ENCODE data around the gene GJA3. TPM values are rescaled to one million over a fixed set of nuclear protein-coding genes. Genes with fewer than 3 reads are reported as not detected.

The GJA3 gene
- total and polyA plus RNA-seq, 2 experiments from 2014 or later, result 0.16 to 0.23 TPM

- no peaks in the 10 kb centered on the region for H3K36me3 ChIP-seq (replicated peaks; ENCODE audit: insufficient read depth, low read depth)
- no peak overlapping the region for H3K4me3 ChIP-seq
- no peak overlapping the region for H3K27ac ChIP-seq
- no peaks in the 10 kb centered on the region for H3K9me3 ChIP-seq (ENCODE audit: low read depth)
- no peaks in the 10 kb centered on the region for H3K79me2 ChIP-seq
- no peak overlapping the region for H2AFZ ChIP-seq
- WGBS (ENCODE audit: low lambda C conversion rate, missing lambda C conversion rate), result 77% methylated on average over 1 of the region's 1 CpG
- H3K4me2 ChIP-seq, result no peak overlapping the region
- TF ChIP-seq CTCF (IDR thresholded peaks at IDR 0.05; ENCODE audit: poor library complexity) (no peak), EZH2phosphoT487 (IDR thresholded peaks at IDR 0.05; ENCODE audit: low read depth, severe bottlenecking, unreplicated experiment) (no peak), EZH2 (IDR thresholded peaks at IDR 0.05; ENCODE audit: borderline replicate concordance) (no peak)
- no peaks in the 10 kb centered on the region for H4K20me1 ChIP-seq (ENCODE audit: insufficient read depth, poor library complexity, severe bottlenecking)
- no peaks in the 10 kb centered on the region for H3K9me2 ChIP-seq (replicated peaks; ENCODE audit: insufficient read depth)
- DNase-seq (ENCODE audit: low spot score), result no peak
- peaks cover 12% of the 10 kb centered on the region for H3K4me1 ChIP-seq (ENCODE audit: insufficient read depth)
- no peaks in the 10 kb centered on the region for H3K27me3 ChIP-seq
Observed at GRCh38 chr13:20124303-20124702, 36.5 kb downstream of the GJA3 start.

GRCh38 chr13:20121159-20121525, 39.7 kb downstream of the GJA3 start:
- no peaks in the 10 kb centered on the region for H3K79me2 ChIP-seq
- peak overlapping the region; percentile 23 for H3K27ac ChIP-seq
- no peak overlapping the region for H2AFZ ChIP-seq
- no peaks in the 10 kb centered on the region for H3K36me3 ChIP-seq (replicated peaks; ENCODE audit: insufficient read depth, low read depth)
- H3K27me3 ChIP-seq, result no peaks in the 10 kb centered on the region
- H3K9me3 ChIP-seq (ENCODE audit: low read depth), result no peaks in the 10 kb centered on the region
- no peaks in the 10 kb centered on the region for H3K9me2 ChIP-seq (replicated peaks; ENCODE audit: insufficient read depth)
- no peak overlapping the region for H3K4me2 ChIP-seq
- TF ChIP-seq EZH2 (IDR thresholded peaks at IDR 0.05; ENCODE audit: borderline replicate concordance), result no peak
- TF ChIP-seq EZH2phosphoT487 (IDR thresholded peaks at IDR 0.05; ENCODE audit: low read depth, severe bottlenecking, unreplicated experiment), result no peak
- TF ChIP-seq CTCF (IDR thresholded peaks at IDR 0.05; ENCODE audit: poor library complexity), result no peak
- WGBS (ENCODE audit: low lambda C conversion rate, missing lambda C conversion rate), result 64% methylated on average over 7 of the region's 7 CpGs
- no peak for DNase-seq (ENCODE audit: low spot score)
- no peak overlapping the region for H3K4me3 ChIP-seq
- no peaks in the 10 kb centered on the region for H4K20me1 ChIP-seq (ENCODE audit: insufficient read depth, poor library complexity, severe bottlenecking)
- H3K4me1 ChIP-seq (ENCODE audit: insufficient read depth), result peaks cover 7% of the 10 kb centered on the region

- H3K27ac ChIP-seq, result peak overlapping the region; percentile 82
- WGBS (ENCODE audit: low lambda C conversion rate, missing lambda C conversion rate), result 94% methylated on average over 3 of the region's 3 CpGs
- no peaks in the 10 kb centered on the region for H3K79me2 ChIP-seq
- no peaks in the 10 kb centered on the region for H3K9me2 ChIP-seq (replicated peaks; ENCODE audit: insufficient read depth)
- no peaks in the 10 kb centered on the region for H3K9me3 ChIP-seq (ENCODE audit: low read depth)
- peak overlapping the region; percentile 92 for H3K4me2 ChIP-seq
- H3K36me3 ChIP-seq (replicated peaks; ENCODE audit: insufficient read depth, low read depth), result no peaks in the 10 kb centered on the region
- peaks cover 7% of the 10 kb centered on the region for H3K4me1 ChIP-seq (ENCODE audit: insufficient read depth)
- H4K20me1 ChIP-seq (ENCODE audit: insufficient read depth, poor library complexity, severe bottlenecking), result no peaks in the 10 kb centered on the region
- no peak for DNase-seq (ENCODE audit: low spot score)
- no peak overlapping the region for H3K4me3 ChIP-seq
- H2AFZ ChIP-seq, result peak overlapping the region; percentile 36
- no peaks in the 10 kb centered on the region for H3K27me3 ChIP-seq
- TF ChIP-seq CTCF (IDR thresholded peaks at IDR 0.05; ENCODE audit: poor library complexity) (no peak), EZH2phosphoT487 (IDR thresholded peaks at IDR 0.05; ENCODE audit: low read depth, severe bottlenecking, unreplicated experiment) (no peak), EZH2 (IDR thresholded peaks at IDR 0.05; ENCODE audit: borderline replicate concordance) (no peak)
Observed at GRCh38 chr13:20119960-20120359, 40.9 kb downstream of the GJA3 start.

All from hepatocyte (in vitro differentiated cells).